ENCODE results near the gene RBP5. TPM values are rescaled to one million over a fixed set of nuclear protein-coding genes. Genes with fewer than 3 reads are reported as not detected.

RBP5 gene
- total and polyA plus RNA-seq, 2 experiments from 2014 or later, result 1.5 to 8.9 TPM

- TF ChIP-seq CTCF (IDR thresholded peaks at IDR 0.05; ENCODE audit: low read depth, low read length), result no peak
- Histone ChIP-seq H3K27me3 (no peaks in the 10 kb centered on the region), H3K27ac (no peak overlapping the region), H3K36me3 (no peaks in the 10 kb centered on the region), H3K4me3 (no peak overlapping the region), H3K4me1 (ENCODE audit: low read depth) (peaks cover 12% of the 10 kb centered on the region), H3K9me3 (ENCODE audit: low read depth) (no peaks in the 10 kb centered on the region)
- DNase-seq (ENCODE audit: low read depth in 1 of 2, low spot score in 1 of 2), result no peak
Measured at GRCh38 chr12:7100239-7100638, 28.4 kb downstream of the RBP5 start.

- Histone ChIP-seq H3K4me1 (ENCODE audit: low read depth) (peaks cover 12% of the 10 kb centered on the region), H3K27ac (no peak overlapping the region), H3K9me3 (ENCODE audit: low read depth) (no peaks in the 10 kb centered on the region), H3K27me3 (no peaks in the 10 kb centered on the region), H3K36me3 (no peaks in the 10 kb centered on the region), H3K4me3 (no peak overlapping the region)
- no peak for DNase-seq (ENCODE audit: low read depth in 1 of 2, low spot score in 1 of 2)
- no peak for TF ChIP-seq CTCF (IDR thresholded peaks at IDR 0.05; ENCODE audit: low read depth, low read length)
Measured at GRCh38 chr12:7099290-7099996, 29.2 kb downstream of the RBP5 start.

DNA sequence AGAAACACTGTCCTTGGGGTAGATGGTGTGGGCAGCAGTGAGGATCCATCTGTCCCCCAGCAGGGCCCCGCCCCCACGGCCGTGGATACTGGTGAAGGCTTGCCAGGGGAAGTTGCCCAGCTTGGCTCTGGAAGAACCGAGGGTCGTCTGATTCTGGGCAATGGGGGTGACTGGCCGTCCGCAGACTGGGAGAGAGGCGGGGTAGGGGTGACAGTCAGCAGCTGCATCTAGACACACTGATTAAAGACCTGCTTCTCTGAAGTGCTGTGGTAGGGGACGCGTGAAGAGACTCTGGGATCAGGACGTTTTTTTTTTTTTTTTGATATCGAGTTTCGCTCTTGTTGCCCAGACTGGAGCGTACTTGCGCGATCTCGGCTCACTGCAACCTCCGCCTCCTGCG, 31.7 kb downstream of the RBP5 start:
- no peak for TF ChIP-seq CTCF (IDR thresholded peaks at IDR 0.05; ENCODE audit: low read depth, low read length)
- DNase-seq (ENCODE audit: low read depth in 1 of 2, low spot score in 1 of 2), result no peak
- H3K4me1 ChIP-seq (ENCODE audit: low read depth), result peaks cover 16% of the 10 kb centered on the region
- H3K36me3 ChIP-seq, result no peaks in the 10 kb centered on the region
- H3K9me3 ChIP-seq (ENCODE audit: low read depth), result no peaks in the 10 kb centered on the region
- no peaks in the 10 kb centered on the region for H3K27me3 ChIP-seq
- no peak overlapping the region for H3K27ac ChIP-seq
- no peak overlapping the region for H3K4me3 ChIP-seq

- H3K4me3 ChIP-seq, result no peak overlapping the region
- no peak for DNase-seq (ENCODE audit: low read depth in 1 of 2, low spot score in 1 of 2)
- H3K27ac ChIP-seq, result no peak overlapping the region
- no peaks in the 10 kb centered on the region for H3K27me3 ChIP-seq
- H3K36me3 ChIP-seq, result no peaks in the 10 kb centered on the region
- peaks cover 10% of the 10 kb centered on the region for H3K4me1 ChIP-seq (ENCODE audit: low read depth)
- no peaks in the 10 kb centered on the region for H3K9me3 ChIP-seq (ENCODE audit: low read depth)
- TF ChIP-seq CTCF (IDR thresholded peaks at IDR 0.05; ENCODE audit: low read depth, low read length), result no peak
Measured at GRCh38 chr12:7096006-7096932, 32.4 kb downstream of the RBP5 start.

DNA sequence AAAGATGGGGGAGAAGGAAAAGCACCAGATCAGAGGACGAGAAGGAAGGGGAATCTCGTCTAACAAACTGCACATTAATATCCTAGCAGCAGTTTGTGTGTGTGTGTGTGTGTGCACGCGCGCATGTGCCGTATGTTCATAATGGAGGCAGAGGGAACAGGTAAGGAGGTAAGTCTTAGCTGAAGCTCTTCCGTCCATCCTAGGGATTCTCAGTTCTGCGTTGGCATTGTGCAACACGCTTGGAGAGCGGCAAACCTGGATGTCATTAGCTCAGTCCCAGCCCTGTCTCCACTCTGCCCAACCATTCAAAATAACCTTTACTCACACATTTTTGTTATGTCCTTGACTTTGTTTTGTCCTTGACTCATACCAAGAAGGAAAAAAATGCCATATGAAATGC, 34.8 kb downstream of the RBP5 start:
- DNase-seq (ENCODE audit: low read depth in 1 of 2, low spot score in 1 of 2), result peak in 1 of 2 donors; percentile 34
- H3K4me3 ChIP-seq, result no peak overlapping the region
- H3K4me1 ChIP-seq (ENCODE audit: low read depth), result peaks cover 4% of the 10 kb centered on the region
- H3K27me3 ChIP-seq, result no peaks in the 10 kb centered on the region
- H3K9me3 ChIP-seq (ENCODE audit: low read depth), result no peaks in the 10 kb centered on the region
- no peak for TF ChIP-seq CTCF (IDR thresholded peaks at IDR 0.05; ENCODE audit: low read depth, low read length)
- H3K27ac ChIP-seq, result no peak overlapping the region
- no peaks in the 10 kb centered on the region for H3K36me3 ChIP-seq
